ENCODE measurements around the gene ROCK2.

ROCK2 gene

DNA sequence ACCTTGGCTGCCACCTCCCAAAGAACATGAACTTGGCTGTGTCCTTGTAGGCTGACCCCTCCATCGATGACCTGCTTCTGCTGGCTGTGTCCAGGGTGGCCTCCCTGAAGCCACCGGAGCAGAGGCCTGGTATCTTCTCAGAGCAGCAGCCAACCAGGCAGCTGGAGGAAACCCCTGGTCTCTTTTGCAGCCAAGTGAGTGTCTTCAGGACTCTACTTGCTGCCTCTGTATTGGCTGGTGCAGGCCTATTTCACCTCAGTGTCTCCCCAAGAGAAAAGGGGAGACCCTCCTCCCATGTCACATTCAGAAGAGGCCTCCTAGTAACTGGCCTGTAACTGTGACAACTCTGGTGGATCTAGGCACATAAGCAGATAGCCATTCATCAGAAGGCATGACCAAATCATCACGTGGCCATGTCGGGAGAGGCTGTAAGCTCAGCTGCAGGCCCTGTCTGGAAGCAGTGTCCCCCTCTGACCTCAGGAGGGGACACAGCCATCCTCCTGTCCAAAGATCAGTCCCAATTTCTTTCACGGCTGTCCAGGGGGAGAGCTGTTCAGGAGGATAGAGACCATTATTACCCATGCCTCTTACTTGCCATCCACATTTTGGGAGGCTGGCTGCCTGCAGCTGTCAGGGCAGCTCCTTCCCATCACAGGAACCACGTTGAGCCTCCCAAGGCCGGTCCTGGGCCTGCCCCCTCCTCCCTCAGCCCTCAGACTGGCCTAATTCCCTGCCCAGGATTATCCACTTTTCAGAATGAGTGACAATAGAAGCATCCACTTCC, 20.9 kb upstream of the ROCK2 start:
- no peak for TF ChIP-seq ARNT (IDR thresholded peaks at IDR 0.05)
- TF ChIP-seq SP1 (IDR thresholded peaks at IDR 0.05) = no peak
- no peak for TF ChIP-seq FOXA1 (IDR thresholded peaks at IDR 0.05)
- TF ChIP-seq HDGF (IDR thresholded peaks at IDR 0.05; ENCODE audit: borderline replicate concordance) = no peak
- TF ChIP-seq NFRKB (IDR thresholded peaks at IDR 0.05) = no peak
- no peak for TF ChIP-seq SUZ12 (IDR thresholded peaks at IDR 0.05)
- TF ChIP-seq, protein P1, sequence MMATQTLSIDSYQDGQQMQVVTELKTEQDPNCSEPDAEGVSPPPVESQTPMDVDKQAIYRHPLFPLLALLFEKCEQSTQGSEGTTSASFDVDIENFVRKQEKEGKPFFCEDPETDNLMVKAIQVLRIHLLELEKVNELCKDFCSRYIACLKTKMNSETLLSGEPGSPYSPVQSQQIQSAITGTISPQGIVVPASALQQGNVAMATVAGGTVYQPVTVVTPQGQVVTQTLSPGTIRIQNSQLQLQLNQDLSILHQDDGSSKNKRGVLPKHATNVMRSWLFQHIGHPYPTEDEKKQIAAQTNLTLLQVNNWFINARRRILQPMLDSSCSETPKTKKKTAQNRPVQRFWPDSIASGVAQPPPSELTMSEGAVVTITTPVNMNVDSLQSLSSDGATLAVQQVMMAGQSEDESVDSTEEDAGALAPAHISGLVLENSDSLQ (IDR thresholded peaks at IDR 0.05) = no peak
- TF ChIP-seq ELF4 (IDR thresholded peaks at IDR 0.05) = no peak
- no peak for TF ChIP-seq CTBP1 (IDR thresholded peaks at IDR 0.05; ENCODE audit: borderline replicate concordance)
- TF ChIP-seq BHLHE40 (IDR thresholded peaks at IDR 0.05; ENCODE audit: borderline replicate concordance) = no peak
- no peak for TF ChIP-seq L3MBTL2 (conservative IDR thresholded peaks at IDR 0.05)
- TF ChIP-seq LEF1 (IDR thresholded peaks at IDR 0.05; ENCODE audit: borderline replicate concordance) = no peak
- CTCF ChIA-PET = no interaction called here
- no peak for DNase-seq (ENCODE audit: extremely low spot score)
- POLR2A ChIA-PET = no interaction called here

DNA sequence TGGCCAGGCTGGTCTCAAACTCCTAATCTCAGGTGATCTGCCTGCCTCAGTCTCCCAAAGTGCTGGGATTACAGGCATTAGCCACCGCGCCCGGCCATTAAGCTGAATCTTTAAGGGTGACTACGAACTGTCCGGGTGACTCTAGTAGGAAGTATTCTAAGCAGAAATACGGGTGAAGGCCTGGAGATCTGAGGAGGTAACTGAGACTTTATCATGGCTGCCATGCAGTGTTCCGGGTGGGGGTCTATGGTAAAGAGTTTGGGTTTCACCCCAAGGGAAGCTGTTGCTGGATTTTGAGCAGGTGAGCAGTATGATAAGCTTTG, 20.1 kb upstream of the ROCK2 start:
- POLR2A ChIA-PET = interaction anchor here (1.2 kb wide), 1 partner anchor 20 kb away, joined by 4 read pairs; the partner anchor contains the start of gene ROCK2
- DNase-seq (ENCODE audit: extremely low spot score) = no peak
- CTCF ChIA-PET = no interaction called here
- TF ChIP-seq FOXA1 (IDR thresholded peaks at IDR 0.05) (no peak), HDGF (IDR thresholded peaks at IDR 0.05; ENCODE audit: borderline replicate concordance) (no peak), BHLHE40 (IDR thresholded peaks at IDR 0.05; ENCODE audit: borderline replicate concordance) (no peak), L3MBTL2 (conservative IDR thresholded peaks at IDR 0.05) (no peak), NFRKB (IDR thresholded peaks at IDR 0.05) (no peak), ZNF384 (IDR thresholded peaks at IDR 0.05) (no peak), CTBP1 (IDR thresholded peaks at IDR 0.05; ENCODE audit: borderline replicate concordance) (no peak), ARNT (IDR thresholded peaks at IDR 0.05) (no peak), FOXM1 (IDR thresholded peaks at IDR 0.05; ENCODE audit: borderline replicate concordance) (no peak), ELF4 (IDR thresholded peaks at IDR 0.05) (no peak), FOXK2 (IDR thresholded peaks at IDR 0.05) (no peak), SP1 (IDR thresholded peaks at IDR 0.05) (no peak), LEF1 (IDR thresholded peaks at IDR 0.05; ENCODE audit: borderline replicate concordance) (no peak), TARDBP (IDR thresholded peaks at IDR 0.05) (no peak), SUZ12 (IDR thresholded peaks at IDR 0.05) (no peak)
- TF ChIP-seq, protein P1 (IDR thresholded peaks at IDR 0.05) = no peak

DNA sequence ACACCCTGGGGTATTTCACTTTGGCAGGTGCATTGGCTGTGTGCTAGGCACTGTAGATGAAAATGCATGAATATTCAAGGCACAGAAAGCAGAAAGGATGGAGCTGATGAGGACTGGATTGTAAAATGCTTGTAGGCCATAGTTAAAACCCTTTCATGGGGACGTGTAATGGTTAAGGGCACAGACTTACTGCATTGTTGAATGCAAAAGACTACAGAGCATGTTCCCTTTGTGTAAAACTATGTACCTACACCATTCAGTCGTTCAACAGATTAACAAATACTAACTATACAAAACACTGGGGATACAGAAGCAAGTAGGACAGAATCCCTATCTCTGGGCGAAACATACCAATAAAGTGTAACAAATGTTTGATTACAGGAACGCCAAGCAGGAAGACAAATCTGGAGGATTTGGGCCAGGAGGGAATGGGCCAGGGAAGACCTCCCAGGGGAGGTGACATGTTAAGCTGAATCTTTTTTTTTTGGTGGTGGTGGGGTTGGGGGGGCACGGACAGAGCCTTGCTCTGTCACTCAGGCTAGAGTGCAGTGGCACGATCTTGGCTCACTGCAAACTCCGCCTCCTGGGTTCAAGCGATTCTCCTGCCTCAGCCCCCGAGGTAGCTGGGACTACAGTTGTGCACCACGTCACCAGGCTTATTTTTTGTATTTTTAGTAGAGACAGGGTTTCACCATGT, 19.6 kb upstream of the ROCK2 start:
- no peak for TF ChIP-seq LEF1 (IDR thresholded peaks at IDR 0.05; ENCODE audit: borderline replicate concordance)
- no peak for TF ChIP-seq FOXM1 (IDR thresholded peaks at IDR 0.05; ENCODE audit: borderline replicate concordance)
- TF ChIP-seq, protein P1 (IDR thresholded peaks at IDR 0.05) = no peak
- no peak for TF ChIP-seq TARDBP (IDR thresholded peaks at IDR 0.05)
- TF ChIP-seq SP1 (IDR thresholded peaks at IDR 0.05) = no peak
- TF ChIP-seq ARNT (IDR thresholded peaks at IDR 0.05) = no peak
- no peak for TF ChIP-seq SUZ12 (IDR thresholded peaks at IDR 0.05)
- no peak for TF ChIP-seq FOXA1 (IDR thresholded peaks at IDR 0.05)
- TF ChIP-seq ELF4 (IDR thresholded peaks at IDR 0.05) = no peak
- TF ChIP-seq ZNF384 (IDR thresholded peaks at IDR 0.05) = no peak
- no peak for TF ChIP-seq NFRKB (IDR thresholded peaks at IDR 0.05)
- no peak for TF ChIP-seq BHLHE40 (IDR thresholded peaks at IDR 0.05; ENCODE audit: borderline replicate concordance)
- no peak for TF ChIP-seq L3MBTL2 (conservative IDR thresholded peaks at IDR 0.05)
- no peak for TF ChIP-seq FOXK2 (IDR thresholded peaks at IDR 0.05)
- TF ChIP-seq HDGF (IDR thresholded peaks at IDR 0.05; ENCODE audit: borderline replicate concordance) = no peak
- TF ChIP-seq CTBP1 (IDR thresholded peaks at IDR 0.05; ENCODE audit: borderline replicate concordance) = no peak
- DNase-seq (ENCODE audit: extremely low spot score) = no peak
- ChIA-PET POLR2A (interaction anchor here (1.2 kb wide), 1 partner anchor 19 kb away, joined by 4 read pairs; the partner anchor contains the start of gene ROCK2), CTCF (no interaction called here)

DNA sequence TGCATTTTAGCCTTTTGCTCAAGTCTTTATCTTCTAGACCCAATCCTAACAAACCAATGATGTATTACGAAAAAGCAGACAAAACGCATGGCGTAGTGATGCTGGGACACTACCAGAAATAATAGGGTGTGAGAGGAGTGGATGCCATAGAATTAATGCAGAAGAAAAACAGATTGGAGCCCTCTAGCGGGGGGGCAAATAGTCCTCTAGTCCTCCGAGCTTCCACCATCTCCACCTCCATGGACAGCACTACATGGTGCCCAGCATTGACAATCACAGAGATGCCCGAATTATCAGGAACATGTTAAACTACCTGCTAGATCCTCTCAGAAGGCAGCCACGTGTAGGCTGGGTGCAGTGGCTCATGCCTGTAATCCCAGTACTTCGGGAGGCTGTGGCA, 15.4 kb upstream of the ROCK2 start:
- CTCF ChIA-PET = no interaction called here
- POLR2A ChIA-PET = interaction anchor here (2.0 kb wide), 1 partner anchor 16 kb away, joined by 5 read pairs; the partner anchor contains the start of gene ROCK2
- TF ChIP-seq FOXK2 (IDR thresholded peaks at IDR 0.05) = no peak
- no peak for DNase-seq (ENCODE audit: extremely low spot score)

DNA sequence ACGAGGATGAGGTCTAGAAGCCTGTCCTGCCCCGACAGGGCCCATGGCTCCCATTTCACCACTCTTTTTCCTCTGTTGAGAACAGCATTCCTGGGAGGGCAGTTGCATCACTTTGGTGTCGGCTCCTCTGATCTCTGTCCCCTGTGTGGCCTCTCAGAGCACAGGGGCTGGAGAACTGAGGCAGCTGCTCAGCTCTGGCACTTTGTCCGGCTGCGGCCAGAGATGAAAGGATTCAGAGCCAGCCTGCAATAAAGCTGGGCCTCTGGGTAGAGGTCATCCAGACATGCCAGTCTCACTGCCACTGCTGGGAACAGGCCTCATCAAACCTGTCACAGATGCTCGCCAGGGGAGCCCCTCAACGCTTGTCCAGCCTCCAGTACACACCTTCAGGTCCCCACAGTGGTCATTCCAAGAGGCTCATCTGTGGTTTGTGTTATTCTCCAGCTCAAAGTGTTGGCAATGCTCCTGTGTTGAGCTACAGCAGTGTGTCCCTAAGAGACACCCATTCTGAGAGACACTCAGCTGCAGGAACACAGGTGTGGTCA, 13.1 kb upstream of the ROCK2 start:
- ChIA-PET CTCF (no interaction called here), POLR2A (interaction anchor here (0.9 kb wide), 1 partner anchor 13 kb away, joined by 3 read pairs; the partner anchor contains the start of gene ROCK2)
- DNase-seq (ENCODE audit: extremely low spot score) = no peak
- TF ChIP-seq NFRKB (IDR thresholded peaks at IDR 0.05) = no peak
- no peak for TF ChIP-seq L3MBTL2 (conservative IDR thresholded peaks at IDR 0.05)
- no peak for TF ChIP-seq FOXA1 (IDR thresholded peaks at IDR 0.05)
- no peak for TF ChIP-seq CTBP1 (IDR thresholded peaks at IDR 0.05; ENCODE audit: borderline replicate concordance)
- TF ChIP-seq SUZ12 (IDR thresholded peaks at IDR 0.05) = no peak
- TF ChIP-seq, protein P1 (IDR thresholded peaks at IDR 0.05) = no peak
- TF ChIP-seq SP1 (IDR thresholded peaks at IDR 0.05) = no peak
- TF ChIP-seq FOXM1 (IDR thresholded peaks at IDR 0.05; ENCODE audit: borderline replicate concordance) = no peak
- TF ChIP-seq HDGF (IDR thresholded peaks at IDR 0.05; ENCODE audit: borderline replicate concordance) = no peak
- no peak for TF ChIP-seq ZNF384 (IDR thresholded peaks at IDR 0.05)
- no peak for TF ChIP-seq LEF1 (IDR thresholded peaks at IDR 0.05; ENCODE audit: borderline replicate concordance)
- no peak for TF ChIP-seq ARNT (IDR thresholded peaks at IDR 0.05)
- no peak for TF ChIP-seq ELF4 (IDR thresholded peaks at IDR 0.05)
- no peak for TF ChIP-seq FOXK2 (IDR thresholded peaks at IDR 0.05)
- no peak for TF ChIP-seq BHLHE40 (IDR thresholded peaks at IDR 0.05; ENCODE audit: borderline replicate concordance)
- TF ChIP-seq TARDBP (IDR thresholded peaks at IDR 0.05) = no peak

All from HEK293T (cell line).